HG02798 (cell line): ENCODE measurements around the gene EIF2S1.

Source experiments
- ATAC-seq: cut with Tn5 transposase; IDR thresholded peaks from one replicate; pipeline ENCODE4 v1.9.1; 2021; ENCODE audit warnings: mild to moderate bottlenecking; ENCODE audit not compliant: unreplicated experiment, poor library complexity

EIF2S1 gene

DNA sequence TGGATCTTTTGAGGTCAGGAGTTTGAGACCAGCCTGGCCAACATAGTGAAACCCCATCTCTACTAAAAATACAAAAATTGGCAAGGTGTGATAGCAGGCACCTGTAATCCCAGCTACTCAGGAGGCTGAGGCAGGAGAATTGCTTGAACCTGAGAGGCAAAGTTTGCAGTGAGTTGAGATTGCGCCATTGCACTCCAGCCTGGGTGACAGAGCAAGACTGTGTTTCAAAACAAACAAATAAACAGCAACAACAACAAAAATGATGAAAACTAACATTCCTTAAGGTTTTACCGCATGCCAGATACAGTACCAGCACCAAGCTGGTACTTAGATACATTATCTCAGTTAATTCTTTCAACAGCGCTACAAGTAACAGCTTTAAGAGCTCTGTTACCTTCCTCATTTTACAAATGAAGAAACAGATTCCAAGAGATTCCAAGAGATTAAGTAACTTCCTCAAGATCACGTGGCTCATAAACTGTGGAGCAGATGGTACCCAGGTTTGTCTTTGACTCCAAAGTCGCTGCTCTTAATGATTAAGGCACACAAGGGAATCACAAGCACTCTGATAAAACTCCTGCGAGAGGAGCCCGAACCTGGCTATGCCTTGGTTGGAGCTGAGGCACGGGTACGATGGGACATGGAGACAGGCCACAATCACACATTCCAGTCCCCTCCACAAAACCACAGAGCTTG, 69.5 kb downstream of the EIF2S1 start:
- no peak for ATAC-seq

DNA sequence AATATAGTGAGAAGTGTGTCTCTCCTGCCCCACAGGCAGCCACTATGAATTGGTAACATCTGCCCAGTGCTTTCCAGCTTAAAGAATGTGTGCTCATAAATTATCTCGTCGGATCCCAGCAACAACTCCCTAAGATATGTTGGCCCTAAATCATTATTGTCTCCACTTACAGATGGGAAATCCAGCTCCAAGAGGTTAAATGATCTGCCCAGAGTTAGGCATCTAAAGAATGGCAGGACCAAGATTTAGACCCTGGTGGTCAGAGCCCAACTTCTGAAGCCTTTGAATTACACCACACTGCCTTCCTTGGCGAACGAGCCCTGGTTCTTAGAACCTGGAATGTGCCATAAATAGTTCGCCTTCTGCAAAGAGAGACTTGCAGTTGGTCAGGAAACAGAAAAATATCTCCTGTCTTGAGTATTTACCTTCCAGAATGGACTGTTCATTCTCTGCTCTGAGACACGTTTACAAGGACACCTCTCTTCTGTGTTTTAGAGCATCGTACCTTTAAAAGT, 72.0 kb downstream of the EIF2S1 start:
- ATAC-seq, result no peak

DNA sequence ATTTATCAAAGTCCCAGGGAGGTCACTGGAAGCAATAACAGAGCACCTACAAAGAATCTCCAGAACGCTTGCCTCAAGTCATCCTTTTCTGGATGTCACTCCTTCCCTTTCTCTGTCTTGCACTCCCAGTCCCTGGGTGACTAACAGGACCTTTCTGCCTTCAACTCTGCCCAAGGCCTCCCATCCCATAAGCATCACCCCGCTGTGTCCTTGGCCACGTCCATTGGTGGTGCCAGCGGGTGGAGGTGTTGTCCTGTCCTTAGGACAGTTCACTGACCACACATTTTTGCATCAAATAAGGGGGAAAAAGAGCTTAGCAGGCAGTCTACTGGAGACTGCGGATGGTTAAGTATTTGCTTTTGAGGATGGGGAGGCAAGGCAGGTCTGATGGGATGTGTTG, 75.5 kb downstream of the EIF2S1 start:
- no peak for ATAC-seq
